ENCODE measurements around the gene SYNPR.
"Not testable (repeated sequence)": the region's sequence is repeated elsewhere in the genome, so short reads cannot be mapped to it uniquely, and the experiment has no call there.

SYNPR gene

GRCh38 chr3:63631670-63632069, 353.6 kb downstream of the SYNPR start:
- no peak for TF ChIP-seq CTCF (conservative IDR thresholded peaks at IDR 0.05; ENCODE audit: low read depth)
- no peak for DNase-seq (ENCODE audit: low spot score)
- CTCF ChIA-PET = no interaction called here
- POLR2A ChIA-PET (ENCODE audit: low non-redundant PET) = no interaction called here
- no peak overlapping the region for H3K27ac ChIP-seq

DNA sequence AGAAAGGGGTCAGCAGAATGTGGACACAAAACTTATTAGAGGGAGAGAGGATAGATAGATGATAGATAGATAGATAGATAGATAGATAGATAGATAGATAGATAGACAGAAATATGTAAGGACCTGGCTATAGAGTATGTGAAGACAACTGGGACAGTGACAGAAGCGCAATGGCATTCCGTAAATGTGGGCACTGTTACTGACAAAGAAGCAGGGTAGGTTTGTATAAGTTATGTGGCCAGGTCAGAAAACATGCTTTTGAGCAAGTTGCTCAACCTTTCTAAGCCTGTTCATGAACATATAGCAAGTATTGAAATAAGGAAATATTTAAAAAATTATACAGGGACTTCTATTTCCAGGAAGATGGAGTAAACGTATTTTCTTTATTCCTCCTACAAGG, 357.1 kb downstream of the SYNPR start:
- ChIA-PET CTCF (no interaction called here), POLR2A (ENCODE audit: low non-redundant PET) (no interaction called here)
- no peak overlapping the region for H3K27ac ChIP-seq
- TF ChIP-seq CTCF (conservative IDR thresholded peaks at IDR 0.05; ENCODE audit: low read depth) = no peak
- DNase-seq (ENCODE audit: low spot score) = no peak

DNA sequence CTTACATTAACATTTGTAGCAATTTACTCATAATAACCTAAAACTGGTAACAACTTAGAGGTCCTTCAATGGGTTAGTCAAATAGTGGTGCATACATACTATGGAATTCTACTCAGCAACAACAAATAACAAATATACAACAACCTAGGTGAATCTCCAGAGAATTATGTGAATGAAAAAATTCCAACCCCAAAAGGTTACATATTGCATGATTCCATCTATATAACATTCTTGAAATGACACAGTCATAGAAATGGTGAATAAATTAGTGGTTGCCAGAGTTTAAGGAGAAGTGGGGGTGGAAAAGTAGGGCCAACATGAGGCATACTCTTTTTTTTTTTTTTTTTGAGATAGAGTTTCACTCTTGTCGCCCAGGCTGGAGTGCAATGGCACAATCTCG, 361.7 kb downstream of the SYNPR start:
- no peak overlapping the region for H3K27ac ChIP-seq
- no peak for TF ChIP-seq CTCF (conservative IDR thresholded peaks at IDR 0.05; ENCODE audit: low read depth)
- CTCF ChIA-PET = no interaction called here
- DNase-seq (ENCODE audit: low spot score) = no peak
- POLR2A ChIA-PET (ENCODE audit: low non-redundant PET) = no interaction called here

- POLR2A ChIA-PET (ENCODE audit: low non-redundant PET) = no interaction called here
- CTCF ChIA-PET = interaction anchor here (0.7 kb wide), 1 partner anchor 247 kb away, joined by 3 read pairs; no protein-coding TSS in a partner anchor
- no peak overlapping the region for H3K27ac ChIP-seq
- TF ChIP-seq CTCF (conservative IDR thresholded peaks at IDR 0.05; ENCODE audit: low read depth) = no peak
- DNase-seq (ENCODE audit: low spot score) = no peak
Measured at GRCh38 chr3:63642488-63642887, 364.4 kb downstream of the SYNPR start.

- TF ChIP-seq CTCF (conservative IDR thresholded peaks at IDR 0.05; ENCODE audit: low read depth) = no peak
- DNase-seq (ENCODE audit: low spot score) = no peak
- ChIA-PET POLR2A (ENCODE audit: low non-redundant PET) (no interaction called here), CTCF (interaction anchor here (0.7 kb wide), 1 partner anchor 293 kb away, joined by 3 read pairs; no protein-coding TSS in a partner anchor)
- H3K27ac ChIP-seq = no peak overlapping the region
Measured at GRCh38 chr3:63644212-63644797, 366.2 kb downstream of the SYNPR start.

DNA sequence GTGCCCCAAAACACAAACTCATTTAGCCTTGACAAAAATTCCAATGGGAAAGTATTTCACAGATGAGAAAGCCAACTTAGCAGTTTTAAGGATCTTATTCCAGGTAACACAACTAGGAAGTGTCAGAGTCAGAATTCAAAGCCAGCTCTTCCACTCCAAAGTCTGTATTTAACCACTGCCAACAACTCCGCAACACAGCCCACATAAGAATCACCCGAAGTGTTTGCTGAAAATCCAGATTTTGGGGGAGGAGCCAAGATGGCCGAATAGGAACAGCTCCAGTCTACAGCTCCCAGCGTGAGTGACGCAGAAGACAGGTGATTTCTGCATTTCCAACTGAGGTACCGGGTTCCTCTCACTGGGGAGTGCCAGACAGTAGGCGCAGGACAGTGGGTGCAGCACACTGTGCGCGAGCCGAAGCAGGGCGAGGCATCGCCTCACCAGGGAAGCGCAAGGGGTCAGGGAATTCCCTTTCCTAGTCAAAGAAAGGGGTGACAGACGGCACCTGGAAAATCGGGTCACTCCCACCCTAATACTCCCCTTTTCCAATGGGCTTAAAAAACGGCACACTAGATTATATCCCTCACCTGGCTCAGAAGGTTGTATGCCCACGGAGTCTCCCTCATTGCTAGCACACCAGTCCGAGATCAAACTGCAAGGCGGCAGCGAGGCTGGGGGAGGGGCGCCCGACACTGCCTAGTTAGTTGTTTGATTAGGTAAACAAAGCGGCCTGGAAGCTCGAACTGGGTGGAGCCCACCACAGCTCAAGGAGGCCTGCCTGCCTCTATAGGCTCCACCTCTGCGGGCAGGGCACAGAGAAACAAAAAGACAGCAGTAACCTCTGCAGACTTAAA, 367.0 kb downstream of the SYNPR start:
- POLR2A ChIA-PET (ENCODE audit: low non-redundant PET); DNase-seq (ENCODE audit: low spot score); H3K27ac ChIP-seq: not testable (repeated sequence)
- CTCF ChIA-PET = interaction anchor here (0.7 kb wide), 1 partner anchor 294 kb away, joined by 3 read pairs; no protein-coding TSS in a partner anchor

Data from RWPE1 (cell line).